SJSA1 (cell line): ENCODE results near the gene VGF. TPM values are rescaled to one million over a fixed set of nuclear protein-coding genes. Genes with fewer than 3 reads are reported as not detected.

ENCODE experiments used
- DNase-seq, 2 experiments: peaks; one replicate each; pipeline ENCODE4 v3.0.0-alpha.2; 2015 to 2020; ENCODE audit warnings: low spot score in 2 of 2, low read depth in 1 of 2
- H3K27ac ChIP-seq: fragments of 250-450 bp; sonication (Bioruptor Pico); 2 replicates; pipeline ENCODE4 v1.5.1; 2020; ENCODE audit warnings: mild to moderate bottlenecking, moderate library complexity
- H3K27me3 ChIP-seq: fragments of 250-450 bp; sonication (Bioruptor Pico); replicated peaks from 2 replicates; pipeline ENCODE4 v1.5.1; 2020; ENCODE audit warnings: mild to moderate bottlenecking, moderate library complexity
- H3K36me3 ChIP-seq: fragments of 250-450 bp; sonication (Bioruptor Pico); 2 replicates; pipeline ENCODE4 v1.5.1; 2020; ENCODE audit warnings: mild to moderate bottlenecking
- H3K4me1 ChIP-seq: fragments of 250-450 bp; sonication (Bioruptor Pico); replicated peaks from 2 replicates; pipeline ENCODE4 v1.6.1; 2021; ENCODE audit warnings: mild to moderate bottlenecking
- H3K4me3 ChIP-seq: fragments of 250-450 bp; sonication (Bioruptor Pico); 2 replicates; pipeline ENCODE4 v1.5.1; 2020; ENCODE audit warnings: mild to moderate bottlenecking
- H3K9me3 ChIP-seq: fragments of 250-450 bp; sonication (Bioruptor Pico); replicated peaks from 2 replicates; pipeline ENCODE4 v1.5.1; 2020; ENCODE audit warnings: mild to moderate bottlenecking
- total RNA-seq: library from RNA; depleted of rRNA; stranded (reverse); fragments of >200 nt; shearing (Covaris generic); gene quantifications from 2 replicates; pipeline ENCODE4 v1.2.3, GENCODE V29; 2014

VGF gene
- total RNA-seq, 1 experiment from 2014 or later: not detected

GRCh38 chr7:101174322-101174854 lies 9.0 kb upstream of the VGF start:
- Histone ChIP-seq H3K4me3 (no peak overlapping the region), H3K4me1 (peaks cover 25% of the 10 kb centered on the region), H3K27ac (no peak overlapping the region), H3K27me3 (peaks cover 85% of the 10 kb centered on the region), H3K36me3 (no peaks in the 10 kb centered on the region), H3K9me3 (peaks cover 3% of the 10 kb centered on the region; the same call in 1 of the 2 replicates)
- no peak for DNase-seq

GRCh38 chr7:101173752-101174244 lies 8.4 kb upstream of the VGF start:
- H3K4me3 ChIP-seq: no peak overlapping the region

GRCh38 chr7:101172854-101173751 lies 7.7 kb upstream of the VGF start:
- Histone ChIP-seq H3K4me3 (no peak overlapping the region), H3K27me3 (peaks cover 95% of the 10 kb centered on the region), H3K4me1 (peaks cover 32% of the 10 kb centered on the region), H3K27ac (no peak overlapping the region), H3K9me3 (peaks cover 2% of the 10 kb centered on the region; the same call in 1 of the 2 replicates), H3K36me3 (no peaks in the 10 kb centered on the region)
- peak; percentile 53 to 81 for DNase-seq

More at GRCh38 chr7:101173752-101174244, 8.4 kb upstream of the VGF start:
- Histone ChIP-seq H3K27ac (no peak overlapping the region), H3K36me3 (no peaks in the 10 kb centered on the region), H3K9me3 (peaks cover 3% of the 10 kb centered on the region; the same call in 1 of the 2 replicates), H3K27me3 (peaks cover 91% of the 10 kb centered on the region), H3K4me1 (peaks cover 31% of the 10 kb centered on the region)
- DNase-seq: peak; percentile 50 to 66

- Histone ChIP-seq H3K9me3 (no peaks in the 10 kb centered on the region), H3K27ac (no peak overlapping the region), H3K27me3 (peaks cover 93% of the 10 kb centered on the region), H3K4me1 (peaks cover 32% of the 10 kb centered on the region), H3K36me3 (no peaks in the 10 kb centered on the region), H3K4me3 (no peak overlapping the region)
- DNase-seq: no peak
Measured at GRCh38 chr7:101172005-101172853, 6.9 kb upstream of the VGF start.

DNA sequence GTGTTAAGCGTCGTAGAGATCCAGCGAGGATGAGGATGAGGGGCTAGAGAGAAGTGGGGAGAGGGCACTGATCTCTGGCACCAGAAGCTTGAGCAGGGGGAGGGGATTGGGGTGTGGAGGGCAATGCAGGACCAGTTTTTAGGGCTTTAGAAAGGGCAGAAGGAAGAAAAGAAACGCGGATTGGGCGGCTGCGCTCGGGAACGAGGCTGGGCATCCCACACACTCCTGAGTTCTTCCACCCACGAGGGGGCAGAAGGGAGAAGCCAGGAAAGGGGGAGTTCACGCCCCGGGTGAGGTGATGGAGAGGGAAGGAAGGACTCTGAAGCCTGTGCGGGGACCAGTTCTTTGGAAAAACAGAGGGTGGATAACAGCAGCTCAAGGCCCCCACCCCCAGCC lies 6.1 kb upstream of the VGF start:
- no peak overlapping the region for H3K27ac ChIP-seq
- H3K9me3 ChIP-seq: no peaks in the 10 kb centered on the region
- peaks cover 90% of the 10 kb centered on the region for H3K27me3 ChIP-seq
- H3K4me3 ChIP-seq: no peak overlapping the region
- H3K4me1 ChIP-seq: peaks cover 32% of the 10 kb centered on the region
- no peak for DNase-seq
- H3K36me3 ChIP-seq: no peaks in the 10 kb centered on the region

GRCh38 chr7:101170617-101171441 lies 5.5 kb upstream of the VGF start:
- H3K27ac ChIP-seq: no peak overlapping the region
- H3K27me3 ChIP-seq: peaks cover 90% of the 10 kb centered on the region
- DNase-seq: no peak

DNA sequence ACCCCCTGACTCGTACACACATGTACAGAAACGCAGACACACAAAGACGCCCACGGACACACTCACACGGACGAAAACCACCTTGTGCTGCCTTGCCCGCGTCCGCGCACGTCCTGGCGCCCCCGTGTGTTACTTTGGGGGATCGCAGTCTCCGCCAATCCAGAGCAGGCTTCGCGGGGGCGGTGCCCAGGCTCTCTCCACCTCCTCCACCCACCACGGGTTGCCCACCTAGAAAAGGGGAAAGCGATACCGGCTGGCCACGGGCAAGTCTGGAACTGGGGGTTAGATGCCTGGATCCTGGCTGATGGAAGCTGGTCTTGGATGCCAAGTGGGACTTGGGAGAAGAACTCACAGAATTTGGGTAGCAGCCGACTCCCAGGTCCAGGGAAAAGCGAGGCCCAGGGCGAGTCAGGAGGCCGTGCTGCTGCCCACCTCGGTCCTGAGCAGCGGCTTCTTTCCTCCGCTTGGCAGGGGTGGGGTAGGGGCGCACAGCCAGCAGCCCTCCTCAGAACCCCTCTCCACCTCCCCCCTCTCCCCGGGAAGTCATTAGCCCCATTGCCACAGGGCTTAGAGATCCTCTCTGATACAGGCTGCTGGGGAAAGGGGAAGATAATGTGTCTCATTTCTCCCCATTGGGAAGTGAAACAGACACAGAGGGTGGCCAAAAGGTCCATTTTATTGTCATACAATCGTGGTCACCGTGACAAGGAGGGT lies 4.6 kb upstream of the VGF start:
- no peak overlapping the region for H3K27ac ChIP-seq
- DNase-seq: peak; percentile 59 to 75
- H3K4me1 ChIP-seq: peaks cover 43% of the 10 kb centered on the region
- H3K9me3 ChIP-seq: no peaks in the 10 kb centered on the region; the same call in 1 of the 2 replicates
- peaks cover 93% of the 10 kb centered on the region for H3K27me3 ChIP-seq
- no peak overlapping the region for H3K4me3 ChIP-seq
- no peaks in the 10 kb centered on the region for H3K36me3 ChIP-seq

More at GRCh38 chr7:101170617-101171441, 5.5 kb upstream of the VGF start:
- Histone ChIP-seq H3K9me3 (no peaks in the 10 kb centered on the region; the same call in 1 of the 2 replicates), H3K36me3 (no peaks in the 10 kb centered on the region), H3K4me3 (no peak overlapping the region), H3K4me1 (peaks cover 35% of the 10 kb centered on the region)

GRCh38 chr7:101169110-101169837 lies 3.9 kb upstream of the VGF start:
- H3K36me3 ChIP-seq: no peaks in the 10 kb centered on the region
- peaks cover 93% of the 10 kb centered on the region for H3K27me3 ChIP-seq
- H3K27ac ChIP-seq: no peak overlapping the region
- peaks cover 4% of the 10 kb centered on the region; the same call in 1 of the 2 replicates for H3K9me3 ChIP-seq
- no peak overlapping the region for H3K4me3 ChIP-seq
- peaks cover 49% of the 10 kb centered on the region for H3K4me1 ChIP-seq
- peak in 1 of 2 experiments; percentile 34 for DNase-seq

GRCh38 chr7:101168412-101169049 lies 3.2 kb upstream of the VGF start:
- Histone ChIP-seq H3K9me3 (peaks cover 8% of the 10 kb centered on the region; the same call in 1 of the 2 replicates), H3K27me3 (peaks cover 93% of the 10 kb centered on the region), H3K36me3 (no peaks in the 10 kb centered on the region), H3K4me3 (no peak overlapping the region), H3K27ac (no peak overlapping the region), H3K4me1 (peaks cover 53% of the 10 kb centered on the region)
- no peak for DNase-seq

- Histone ChIP-seq H3K4me1 (peaks cover 52% of the 10 kb centered on the region), H3K36me3 (no peaks in the 10 kb centered on the region), H3K9me3 (peaks cover 8% of the 10 kb centered on the region; the same call in 1 of the 2 replicates), H3K27ac (no peak overlapping the region), H3K27me3 (peaks cover 91% of the 10 kb centered on the region), H3K4me3 (no peak overlapping the region)
- no peak for DNase-seq
Measured at GRCh38 chr7:101167645-101168411, 2.5 kb upstream of the VGF start.
